Testis (tissue), 3 donors: ENCODE results near the gene RAB7B. TPM values are rescaled to one million over a fixed set of nuclear protein-coding genes. Genes with fewer than 3 reads are reported as not detected.

Experiments used
- DNase-seq: peaks from one replicate; pipeline ENCODE4 v3.0.0-alpha.2; 2019
- H3K27ac ChIP-seq, 2 donors: fragments of 200-600 bp; sonication (generic); one replicate each; pipeline ENCODE4 v1.5.1; 2019
- H3K27me3 ChIP-seq: fragments of 200-600 bp; sonication (generic); one replicate; pipeline ENCODE4 v1.5.1; 2019
- H3K36me3 ChIP-seq: fragments of 200-600 bp; sonication (generic); one replicate; pipeline ENCODE4 v1.5.1; 2017; ENCODE audit warnings: low read depth; ENCODE audit errors: missing control alignments
- H3K4me1 ChIP-seq: fragments of 200-600 bp; sonication (generic); one replicate; pipeline ENCODE4 v1.5.1; 2019
- H3K4me3 ChIP-seq, 2 donors: fragments of 200-600 bp; sonication (generic); one replicate each; pipeline ENCODE4 v1.5.1; 2017 to 2019
- H3K9me3 ChIP-seq: fragments of 200-600 bp; sonication (generic); one replicate; pipeline ENCODE4 v1.5.1; 2017
- CTCF ChIP-seq, 3 experiments: fragments of 450-650 bp in 2 of 3; fragments of 200-600 bp in 1 of 3; sonication (generic) in 1 of 3; IDR thresholded peaks; one replicate each; pipeline ENCODE4 v1.5.1; 2016 to 2019; ENCODE audit warnings: antibody characterized with exemption in 3 of 3, mild to moderate bottlenecking in 2 of 3, moderate library complexity in 1 of 3
- POLR2A ChIP-seq: fragments of 450-650 bp; IDR thresholded peaks from one replicate; pipeline ENCODE4 v1.6.1; 2017; ENCODE audit warnings: antibody characterized with exemption, mild to moderate bottlenecking, moderate library complexity
- WGBS, 2 donors: methylation state at CpG; one replicate each; pipeline ENCODE4 v1.1.5; 2018; 5-methylcytosine and 5-hydroxymethylcytosine counted together
- intact Hi-C: fragments of 100-400 bp; cut with DNase I; formaldehyde crosslinking; loops from one replicate; pipeline ENCODE4 v1.15.1; 2023; ENCODE audit warnings: low total_unique reads
- polyA plus RNA-seq: library from polyadenylated mRNA; stranded (reverse); fragments of 350-450 nt; fragmentation: Illumina TruSeq; extraction: RNeasy Lipid Tissue Mini Kit (QIAGEN cat#74804); gene quantifications from one replicate; pipeline ENCODE4 v1.2.3, GENCODE V29; 2014; ENCODE audit warnings: low read depth, low replicate concordance; ENCODE audit not compliant: insufficient read depth
- total RNA-seq, 2 donors: library from RNA; depleted of rRNA; stranded (reverse); fragments of >200 nt; gene quantifications; one replicate each; pipeline ENCODE4 v1.2.3, GENCODE V29; 2016

RAB7B gene
- total and polyA plus RNA-seq, 3 donors from 2014 or later = 1.7 to 8.4 (median 6.2) TPM

- intact Hi-C loops = no loop called here
- 94 to 96% methylated on average over 6 of the region's 6 CpGs for WGBS, 2 donors
- H3K4me1 ChIP-seq = no peaks in the 10 kb centered on the region
These were observed 10.0 kb upstream of the RAB7B start for GRCh38 chr1:206013026-206013795.

GRCh38 chr1:206012086-206012859 lies 9.1 kb upstream of the RAB7B start:
- no peak overlapping the region for H3K4me3 ChIP-seq
- TF ChIP-seq POLR2A = no peak
- no peak for TF ChIP-seq CTCF (IDR thresholded peaks at IDR 0.05)
- H3K27me3 ChIP-seq = no peaks in the 10 kb centered on the region
- peak; percentile 56 for DNase-seq
- intact Hi-C loops = no loop called here
- no peaks in the 10 kb centered on the region for H3K4me1 ChIP-seq
- WGBS, 2 donors = 71 to 79% methylated on average over 16 to 17 of the region's 17 CpGs
- no peak overlapping the region for H3K27ac ChIP-seq
- no peaks in the 10 kb centered on the region for H3K9me3 ChIP-seq
- no peaks in the 10 kb centered on the region for H3K36me3 ChIP-seq

More at GRCh38 chr1:206013026-206013795, 10.0 kb upstream of the RAB7B start:
- DNase-seq = no peak
- no peak overlapping the region for H3K4me3 ChIP-seq
- no peak for TF ChIP-seq POLR2A
- TF ChIP-seq CTCF (IDR thresholded peaks at IDR 0.05) = no peak
- H3K27ac ChIP-seq = no peak overlapping the region
- H3K36me3 ChIP-seq = no peaks in the 10 kb centered on the region
- H3K27me3 ChIP-seq = no peaks in the 10 kb centered on the region
- H3K9me3 ChIP-seq = no peaks in the 10 kb centered on the region

GRCh38 chr1:206011057-206011456 lies 7.9 kb upstream of the RAB7B start:
- DNase-seq = no peak
- intact Hi-C loops = no loop called here
- H3K27me3 ChIP-seq = no peaks in the 10 kb centered on the region
- no peaks in the 10 kb centered on the region for H3K9me3 ChIP-seq
- TF ChIP-seq CTCF (IDR thresholded peaks at IDR 0.05) (no peak), POLR2A (no peak)
- H3K36me3 ChIP-seq = no peaks in the 10 kb centered on the region
- WGBS, 2 donors = 88 to 90% methylated on average over 8 of the region's 8 CpGs
- H3K27ac ChIP-seq = no peak overlapping the region
- no peak overlapping the region for H3K4me3 ChIP-seq
- H3K4me1 ChIP-seq = no peaks in the 10 kb centered on the region

DNA sequence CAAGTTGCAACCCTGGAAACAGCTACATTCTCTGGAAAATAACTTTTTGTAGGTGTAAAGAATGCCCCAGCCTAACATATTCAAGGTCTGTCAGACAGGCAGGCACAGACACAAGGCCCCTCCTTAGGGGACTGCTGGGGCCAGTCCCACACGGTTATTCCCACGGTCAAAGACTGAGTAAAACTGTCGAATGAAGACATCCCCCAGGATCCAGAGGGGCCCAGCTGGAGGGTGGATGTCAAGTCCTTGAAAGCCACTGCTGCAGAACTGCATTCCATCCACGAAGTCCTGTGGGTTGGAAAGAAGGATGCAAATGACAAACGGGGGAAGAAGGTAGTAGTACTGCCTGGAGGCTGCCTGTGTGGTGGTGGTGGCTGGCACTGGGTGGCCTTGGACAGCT lies 6.9 kb upstream of the RAB7B start:
- H3K27me3 ChIP-seq = no peaks in the 10 kb centered on the region
- no peak overlapping the region for H3K27ac ChIP-seq
- no peaks in the 10 kb centered on the region for H3K4me1 ChIP-seq
- H3K4me3 ChIP-seq = no peak overlapping the region
- no peak for DNase-seq
- H3K9me3 ChIP-seq = no peaks in the 10 kb centered on the region
- intact Hi-C loops = no loop called here
- 51 to 69% methylated on average over 5 of the region's 5 CpGs for WGBS, 2 donors
- TF ChIP-seq CTCF (IDR thresholded peaks at IDR 0.05) = no peak
- TF ChIP-seq POLR2A = no peak
- H3K36me3 ChIP-seq = no peaks in the 10 kb centered on the region
